ENCODE data around the gene RHOXF2B. TPM values are rescaled to one million over a fixed set of nuclear protein-coding genes. Genes with fewer than 3 reads are reported as not detected.
"Not testable (repeated sequence)": the region's sequence is repeated elsewhere in the genome, so short reads cannot be mapped to it uniquely, and the experiment has no call there.

The RHOXF2B gene
- total and polyA plus RNA-seq, 2 donors from 2014 or later, result not detected

GRCh38 chrX:120036704-120037103, 40.8 kb downstream of the RHOXF2B start:
- H3K4me3 ChIP-seq (ENCODE audit: low read length in 3 of 3), result no peak overlapping the region
- H3K9me3 ChIP-seq (ENCODE audit: control insufficient read depth in 2 of 3, insufficient read depth in 1 of 3, low read length in 3 of 3), result no peaks in the 10 kb centered on the region
- intact Hi-C loops (cut with DNase I), result no loop called here
- H3K27me3 ChIP-seq (ENCODE audit: control insufficient read depth, insufficient read depth, low read length), result no peaks in the 10 kb centered on the region
- H3K27ac ChIP-seq (ENCODE audit: low read depth in 2 of 2, low read length in 2 of 2), result no peak overlapping the region
- H3K9ac ChIP-seq (ENCODE audit: low read length in 3 of 3), result no peak overlapping the region
- no peaks in the 10 kb centered on the region for H3K4me1 ChIP-seq (ENCODE audit: control insufficient read depth in 2 of 3, insufficient read depth in 2 of 3, low read depth in 1 of 3, low read length in 3 of 3)
- DNase-seq (no peak), FAIRE-seq (no peak)
- no peak for TF ChIP-seq CTCF (IDR thresholded peaks at IDR 0.05; ENCODE audit: borderline replicate concordance, extremely low read depth, insufficient read depth)
- no peaks in the 10 kb centered on the region for H3K36me3 ChIP-seq (ENCODE audit: control insufficient read depth in 2 of 3, insufficient read depth in 3 of 3, low read length in 3 of 3)

GRCh38 chrX:120035522-120036309, 41.8 kb downstream of the RHOXF2B start:
- FAIRE-seq; H3K27ac ChIP-seq (ENCODE audit: low read depth in 2 of 2, low read length in 2 of 2); H3K9me3 ChIP-seq (ENCODE audit: control insufficient read depth in 2 of 3, insufficient read depth in 1 of 3, low read length in 3 of 3); intact Hi-C loops (cut with DNase I); H3K4me1 ChIP-seq (ENCODE audit: control insufficient read depth in 2 of 3, insufficient read depth in 2 of 3, low read depth in 1 of 3, low read length in 3 of 3); H3K27me3 ChIP-seq (ENCODE audit: control insufficient read depth, insufficient read depth, low read length); DNase-seq; H3K9ac ChIP-seq (ENCODE audit: low read length in 3 of 3); H3K36me3 ChIP-seq (ENCODE audit: control insufficient read depth in 2 of 3, insufficient read depth in 3 of 3, low read length in 3 of 3); H3K4me3 ChIP-seq (ENCODE audit: low read length in 3 of 3): not testable (repeated sequence)

- intact Hi-C loops (cut with DNase I), result no loop called here
- H3K4me3 ChIP-seq (ENCODE audit: low read length in 3 of 3), result no peak overlapping the region
- no peaks in the 10 kb centered on the region for H3K4me1 ChIP-seq (ENCODE audit: control insufficient read depth in 2 of 3, insufficient read depth in 2 of 3, low read depth in 1 of 3, low read length in 3 of 3)
- no peak for FAIRE-seq
- no peaks in the 10 kb centered on the region for H3K27me3 ChIP-seq (ENCODE audit: control insufficient read depth, insufficient read depth, low read length)
- no peak overlapping the region for H3K9ac ChIP-seq (ENCODE audit: low read length in 3 of 3)
- DNase-seq, result no peak
- no peaks in the 10 kb centered on the region for H3K9me3 ChIP-seq (ENCODE audit: control insufficient read depth in 2 of 3, insufficient read depth in 1 of 3, low read length in 3 of 3)
- TF ChIP-seq CTCF (IDR thresholded peaks at IDR 0.05; ENCODE audit: borderline replicate concordance, extremely low read depth, insufficient read depth), result no peak
- no peaks in the 10 kb centered on the region for H3K36me3 ChIP-seq (ENCODE audit: control insufficient read depth in 2 of 3, insufficient read depth in 3 of 3, low read length in 3 of 3)
- H3K27ac ChIP-seq (ENCODE audit: low read depth in 2 of 2, low read length in 2 of 2), result no peak overlapping the region
Observed at GRCh38 chrX:120029354-120029753, 48.1 kb downstream of the RHOXF2B start.

GRCh38 chrX:120023259-120023658, 54.2 kb downstream of the RHOXF2B start:
- FAIRE-seq (no peak), DNase-seq (no peak)
- H3K36me3 ChIP-seq (ENCODE audit: control insufficient read depth in 2 of 3, insufficient read depth in 3 of 3, low read length in 3 of 3), result no peaks in the 10 kb centered on the region
- no peak overlapping the region for H3K9ac ChIP-seq (ENCODE audit: low read length in 3 of 3)
- H3K27ac ChIP-seq (ENCODE audit: low read depth in 2 of 2, low read length in 2 of 2), result no peak overlapping the region
- H3K4me1 ChIP-seq (ENCODE audit: control insufficient read depth in 2 of 3, insufficient read depth in 2 of 3, low read depth in 1 of 3, low read length in 3 of 3), result no peaks in the 10 kb centered on the region
- peaks cover 6% of the 10 kb centered on the region for H3K27me3 ChIP-seq (ENCODE audit: control insufficient read depth, insufficient read depth, low read length)
- no peaks in the 10 kb centered on the region for H3K9me3 ChIP-seq (ENCODE audit: control insufficient read depth in 2 of 3, insufficient read depth in 1 of 3, low read length in 3 of 3)
- intact Hi-C loops (cut with DNase I), result no loop called here
- TF ChIP-seq CTCF (IDR thresholded peaks at IDR 0.05; ENCODE audit: borderline replicate concordance, extremely low read depth, insufficient read depth), result no peak
- H3K4me3 ChIP-seq (ENCODE audit: low read length in 3 of 3), result no peak overlapping the region

Measured in kidney (tissue), 14 donors.